Suprapubic skin (tissue), 4 donors: ENCODE data around the gene GUCA1A. TPM values are rescaled to one million over a fixed set of nuclear protein-coding genes. Genes with fewer than 3 reads are reported as not detected.
"Not testable (repeated sequence)": the region's sequence is repeated elsewhere in the genome, so short reads cannot be mapped to it uniquely, and the experiment has no call there.

ENCODE experiments used
- DNase-seq, 2 donors: peaks; one replicate each; pipeline ENCODE4 v3.0.0-alpha.2; 2019; ENCODE audit warnings: low spot score in 2 of 2
- H3K27ac ChIP-seq: fragments of 200-600 bp; sonication (generic); one replicate; pipeline ENCODE4 v1.5.1; 2019
- H3K27me3 ChIP-seq: fragments of 200-600 bp; sonication (generic); one replicate; pipeline ENCODE4 v1.5.1; 2019
- H3K36me3 ChIP-seq: fragments of 200-600 bp; sonication (generic); one replicate; pipeline ENCODE4 v1.5.1; 2019
- H3K4me1 ChIP-seq: fragments of 200-600 bp; sonication (generic); one replicate; pipeline ENCODE4 v1.5.1; 2019
- H3K4me3 ChIP-seq: fragments of 200-600 bp; sonication (generic); one replicate; pipeline ENCODE4 v1.5.1; 2019; ENCODE audit warnings: mild to moderate bottlenecking
- H3K9me3 ChIP-seq: fragments of 200-600 bp; sonication (generic); one replicate; pipeline ENCODE4 v1.5.1; 2019
- EP300 ChIP-seq: sonication (generic); formaldehyde crosslinking; IDR thresholded peaks from one replicate; pipeline ENCODE4 v1.6.1; 2017; ENCODE audit warnings: antibody characterized with exemption
- POLR2A ChIP-seq, 2 donors: fragments of 450-650 bp; IDR thresholded peaks; one replicate each; pipeline ENCODE4 v1.6.1; 2017; ENCODE audit warnings: antibody characterized with exemption in 2 of 2, mild to moderate bottlenecking in 2 of 2, moderate library complexity in 2 of 2
- POLR2AphosphoS5 ChIP-seq, 3 donors: sonication (generic); formaldehyde crosslinking; IDR thresholded peaks; one replicate each; pipeline ENCODE4 v1.6.1; 2017; ENCODE audit warnings: antibody characterized with exemption in 3 of 3
- WGBS: methylation state at CpG from one replicate; pipeline ENCODE4 v1.1.5; 2018; 5-methylcytosine and 5-hydroxymethylcytosine counted together
- total RNA-seq, 4 donors: library from RNA; depleted of rRNA; stranded (reverse); fragments of >200 nt; gene quantifications; one replicate each; pipeline ENCODE4 v1.1.0, GENCODE V29; 2016
- TF ChIP-seq, protein P1 (sequence below), 2 donors: fragments of 200-600 bp in 1 of 2; fragments of 450-650 bp in 1 of 2; sonication (generic) in 1 of 2; IDR thresholded peaks; one replicate each; pipeline ENCODE4 v1.5.1; 2016 to 2019; ENCODE audit warnings: antibody characterized with exemption in 2 of 2, mild to moderate bottlenecking in 1 of 2, moderate library complexity in 1 of 2

GUCA1A gene
- total RNA-seq, 4 donors from 2014 or later: 0.76 TPM; not detected in 3

- H3K27ac ChIP-seq: no peak overlapping the region
- no peaks in the 10 kb centered on the region for H3K9me3 ChIP-seq
Observed at GRCh38 chr6:42166444-42167141, 6.6 kb upstream of the GUCA1A start.

DNA sequence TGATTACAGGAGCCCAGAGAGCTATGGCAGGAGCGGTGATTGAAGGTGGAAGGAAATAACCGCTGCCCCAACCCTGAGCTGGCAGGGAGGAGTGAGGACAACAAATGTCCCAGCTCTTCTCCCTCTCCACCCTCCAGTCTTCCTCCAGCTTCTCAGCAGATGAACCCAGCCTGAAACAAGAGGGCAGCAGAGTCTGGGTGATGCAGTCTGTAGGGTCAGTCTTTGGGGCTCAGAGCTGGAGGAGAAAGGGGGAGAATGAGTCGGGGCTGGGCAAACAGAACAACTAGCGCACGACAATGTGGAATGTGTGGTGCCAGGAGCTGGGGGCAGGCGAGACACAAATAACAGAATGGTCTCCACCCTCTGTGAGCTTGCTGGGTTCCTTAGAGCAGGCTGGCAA, 4.5 kb upstream of the GUCA1A start:
- H3K4me3 ChIP-seq: no peak overlapping the region
- 83% methylated on average over 6 of the region's 6 CpGs for WGBS
- TF ChIP-seq EP300 (no peak), POLR2AphosphoS5 (IDR thresholded peaks at IDR 0.05) (no peak), POLR2A (IDR thresholded peaks at IDR 0.05) (no peak)
- TF ChIP-seq, protein P1, sequence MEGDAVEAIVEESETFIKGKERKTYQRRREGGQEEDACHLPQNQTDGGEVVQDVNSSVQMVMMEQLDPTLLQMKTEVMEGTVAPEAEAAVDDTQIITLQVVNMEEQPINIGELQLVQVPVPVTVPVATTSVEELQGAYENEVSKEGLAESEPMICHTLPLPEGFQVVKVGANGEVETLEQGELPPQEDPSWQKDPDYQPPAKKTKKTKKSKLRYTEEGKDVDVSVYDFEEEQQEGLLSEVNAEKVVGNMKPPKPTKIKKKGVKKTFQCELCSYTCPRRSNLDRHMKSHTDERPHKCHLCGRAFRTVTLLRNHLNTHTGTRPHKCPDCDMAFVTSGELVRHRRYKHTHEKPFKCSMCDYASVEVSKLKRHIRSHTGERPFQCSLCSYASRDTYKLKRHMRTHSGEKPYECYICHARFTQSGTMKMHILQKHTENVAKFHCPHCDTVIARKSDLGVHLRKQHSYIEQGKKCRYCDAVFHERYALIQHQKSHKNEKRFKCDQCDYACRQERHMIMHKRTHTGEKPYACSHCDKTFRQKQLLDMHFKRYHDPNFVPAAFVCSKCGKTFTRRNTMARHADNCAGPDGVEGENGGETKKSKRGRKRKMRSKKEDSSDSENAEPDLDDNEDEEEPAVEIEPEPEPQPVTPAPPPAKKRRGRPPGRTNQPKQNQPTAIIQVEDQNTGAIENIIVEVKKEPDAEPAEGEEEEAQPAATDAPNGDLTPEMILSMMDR (IDR thresholded peaks at IDR 0.05): no peak
- H3K9me3 ChIP-seq: no peaks in the 10 kb centered on the region
- H3K27ac ChIP-seq: no peak overlapping the region
- H3K36me3 ChIP-seq: no peaks in the 10 kb centered on the region
- peaks cover 2% of the 10 kb centered on the region for H3K4me1 ChIP-seq
- no peak for DNase-seq
- no peaks in the 10 kb centered on the region for H3K27me3 ChIP-seq

More at GRCh38 chr6:42166444-42167141, 6.6 kb upstream of the GUCA1A start:
- DNase-seq: no peak
- no peak overlapping the region for H3K4me3 ChIP-seq
- WGBS: 16% methylated on average over 7 of the region's 8 CpGs
- no peaks in the 10 kb centered on the region for H3K36me3 ChIP-seq
- peaks cover 2% of the 10 kb centered on the region for H3K4me1 ChIP-seq
- H3K27me3 ChIP-seq: no peaks in the 10 kb centered on the region
- TF ChIP-seq, protein P1 (IDR thresholded peaks at IDR 0.05): peak; percentile 93 to 95
- no peak for TF ChIP-seq POLR2A (IDR thresholded peaks at IDR 0.05)

GRCh38 chr6:42169780-42170179, 3.4 kb upstream of the GUCA1A start:
- H3K36me3 ChIP-seq, H3K9me3 ChIP-seq: not testable (repeated sequence)
- WGBS: 47% methylated on average over 2 of the region's 2 CpGs

GRCh38 chr6:42171813-42172581, 1.2 kb upstream of the GUCA1A start:
- Histone ChIP-seq H3K9me3 (no peaks in the 10 kb centered on the region), H3K27me3 (no peaks in the 10 kb centered on the region), H3K4me3 (no peak overlapping the region), H3K27ac (no peak overlapping the region), H3K4me1 (no peaks in the 10 kb centered on the region), H3K36me3 (no peaks in the 10 kb centered on the region)
- no peak for DNase-seq
- no peak for TF ChIP-seq POLR2A (IDR thresholded peaks at IDR 0.05)
- TF ChIP-seq, protein P1 (IDR thresholded peaks at IDR 0.05): no peak
- TF ChIP-seq POLR2AphosphoS5 (IDR thresholded peaks at IDR 0.05): no peak
- TF ChIP-seq EP300: no peak
- 89% methylated on average over 6 of the region's 7 CpGs for WGBS

More at GRCh38 chr6:42169780-42170179, 3.4 kb upstream of the GUCA1A start:
- H3K4me3 ChIP-seq, H3K27ac ChIP-seq, DNase-seq, H3K4me1 ChIP-seq, H3K27me3 ChIP-seq: not testable (repeated sequence)

DNA sequence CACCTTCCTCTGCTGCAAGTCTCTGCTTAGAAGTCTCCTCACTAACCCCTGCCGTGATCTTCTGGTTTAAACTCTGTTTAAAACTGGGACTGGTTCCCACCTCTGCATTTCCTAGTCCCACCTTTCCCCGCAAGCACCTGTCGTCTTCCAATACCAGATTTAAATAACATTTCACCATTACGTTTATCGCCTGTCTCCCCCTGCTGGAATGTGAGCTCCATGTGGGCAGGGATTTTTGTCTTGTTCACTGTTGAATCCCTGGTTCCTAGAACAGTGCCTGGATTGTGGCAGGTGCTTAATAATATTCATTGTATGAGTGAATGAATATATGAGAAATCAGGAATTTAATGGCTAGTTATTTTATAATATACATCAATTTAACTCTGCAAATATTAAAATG, 2.7 kb downstream of the GUCA1A start:
- Histone ChIP-seq H3K9me3 (no peaks in the 10 kb centered on the region), H3K36me3 (no peaks in the 10 kb centered on the region), H3K4me1 (no peaks in the 10 kb centered on the region), H3K27ac (no peak overlapping the region), H3K4me3 (no peak overlapping the region), H3K27me3 (peaks cover 8% of the 10 kb centered on the region)
- WGBS: 72% methylated on average over 5 of the region's 5 CpGs
- TF ChIP-seq EP300: no peak
- TF ChIP-seq POLR2AphosphoS5 (IDR thresholded peaks at IDR 0.05): no peak
- DNase-seq: no peak

DNA sequence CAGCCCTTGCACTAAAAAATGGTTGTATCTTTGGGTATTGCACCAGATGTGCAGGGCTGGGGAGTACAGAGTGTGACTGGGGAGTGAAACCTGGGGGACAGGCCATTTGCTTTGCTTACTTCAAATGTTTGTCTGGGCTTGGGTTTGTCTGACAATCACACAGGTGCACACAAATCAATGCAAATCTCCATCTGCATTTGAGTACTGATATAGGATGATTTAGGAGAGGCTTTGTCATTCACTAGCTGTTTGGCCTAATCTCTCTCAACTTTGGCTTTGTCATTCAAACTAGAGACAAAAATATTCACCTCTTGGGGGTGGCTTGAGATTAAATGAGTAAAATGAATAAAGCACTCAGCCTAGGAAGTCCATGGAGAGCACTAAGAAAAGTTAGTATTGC, 3.8 kb downstream of the GUCA1A start:
- TF ChIP-seq EP300 (no peak), POLR2A (IDR thresholded peaks at IDR 0.05) (no peak)
- TF ChIP-seq, protein P1 (IDR thresholded peaks at IDR 0.05): no peak
- Histone ChIP-seq H3K9me3 (no peaks in the 10 kb centered on the region), H3K4me1 (no peaks in the 10 kb centered on the region), H3K36me3 (no peaks in the 10 kb centered on the region), H3K4me3 (no peak overlapping the region), H3K27me3 (peaks cover 8% of the 10 kb centered on the region), H3K27ac (no peak overlapping the region)
- DNase-seq: no peak
